Smooth muscle cell of the brain vasculature (primary cell): ENCODE data around the gene CPNE4.

Experiments used
- DNase-seq: peaks from one replicate; pipeline ENCODE4 v3.0.0-alpha.2; 2012; ENCODE audit warnings: low read depth, low spot score

The CPNE4 gene

GRCh38 chr3:131738095-131738494, 296.7 kb downstream of the CPNE4 start:
- no peak for DNase-seq

DNA sequence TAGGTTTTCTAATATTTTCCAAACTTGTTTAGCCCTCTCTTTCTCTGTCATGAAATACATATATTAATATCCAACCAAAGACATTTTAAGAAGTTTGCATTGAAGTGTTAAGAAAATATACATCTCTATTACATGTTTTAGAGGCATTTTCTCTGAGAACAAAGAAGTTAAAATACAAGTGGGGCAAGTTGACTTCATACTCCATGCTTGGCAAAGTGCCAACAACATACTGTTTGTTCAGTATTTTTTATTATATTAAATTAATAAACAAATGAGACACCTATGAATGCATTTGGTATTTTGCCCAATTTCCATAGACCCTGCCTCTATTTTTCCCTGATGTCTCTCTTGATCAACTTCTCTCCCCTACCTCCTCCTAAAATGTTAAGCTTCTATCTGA, 299.3 kb downstream of the CPNE4 start:
- no peak for DNase-seq

- no peak for DNase-seq
These were observed 299.7 kb downstream of the CPNE4 start for GRCh38 chr3:131735116-131735515.

GRCh38 chr3:131733086-131733841, 301.6 kb downstream of the CPNE4 start:
- no peak for DNase-seq

GRCh38 chr3:131731709-131732108, 303.1 kb downstream of the CPNE4 start:
- DNase-seq: no peak

- DNase-seq: no peak
These were observed 304.2 kb downstream of the CPNE4 start for GRCh38 chr3:131730581-131730980.

- DNase-seq: no peak
These were observed 305.2 kb downstream of the CPNE4 start for GRCh38 chr3:131729643-131730017.

DNA sequence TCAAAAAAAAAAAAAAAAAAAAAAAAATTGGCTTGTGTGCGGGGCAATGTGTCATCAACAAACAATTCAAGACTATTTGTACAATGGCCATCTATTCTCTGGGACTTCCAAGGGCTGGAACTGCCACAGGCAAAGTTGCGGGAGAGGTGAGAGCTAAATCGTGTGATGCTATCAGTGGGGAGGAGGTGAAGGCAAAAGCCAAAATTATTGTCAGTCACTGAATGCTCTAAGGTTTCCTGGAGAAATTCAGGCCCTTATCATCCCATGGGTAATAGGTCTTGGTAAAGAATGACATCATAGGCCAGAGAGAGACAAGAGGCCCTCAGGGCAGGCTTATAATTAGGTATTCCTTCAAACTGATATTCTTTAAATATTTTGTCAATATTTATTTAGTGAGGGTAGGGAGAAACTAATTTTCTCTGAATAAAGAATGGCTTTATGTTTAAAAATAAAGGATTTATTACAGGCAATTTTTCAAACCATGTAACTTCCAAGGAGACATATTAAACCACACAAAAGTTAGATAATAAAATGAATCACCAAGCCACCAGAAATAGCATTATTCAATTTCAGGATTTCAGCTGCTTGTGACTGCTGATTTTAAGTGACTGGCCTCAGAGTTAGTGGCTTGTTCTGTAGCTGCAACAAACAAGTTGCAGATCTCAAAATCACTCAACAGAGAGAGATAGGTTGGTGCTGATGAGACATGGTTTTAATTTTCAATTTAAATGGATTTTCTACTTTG, 305.7 kb downstream of the CPNE4 start:
- no peak for DNase-seq

DNA sequence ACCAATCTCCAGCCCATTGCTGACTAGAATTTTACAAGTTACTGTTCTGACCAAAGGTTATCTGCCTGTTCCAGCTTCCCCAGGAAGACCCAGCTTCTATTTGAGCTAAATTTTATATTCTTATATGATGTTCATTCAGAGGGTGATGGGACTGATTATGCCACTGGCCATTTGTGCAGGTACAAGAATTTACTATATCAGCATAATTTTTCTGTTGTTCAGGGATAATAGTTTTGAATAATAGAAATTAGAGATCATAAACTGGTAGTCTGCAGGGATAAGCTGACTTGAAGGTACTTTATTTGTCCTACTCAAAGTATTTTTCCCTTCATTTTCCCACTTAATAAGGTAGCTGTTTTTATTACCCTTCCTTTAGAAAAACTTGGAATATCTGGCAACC, 309.4 kb downstream of the CPNE4 start:
- no peak for DNase-seq

DNA sequence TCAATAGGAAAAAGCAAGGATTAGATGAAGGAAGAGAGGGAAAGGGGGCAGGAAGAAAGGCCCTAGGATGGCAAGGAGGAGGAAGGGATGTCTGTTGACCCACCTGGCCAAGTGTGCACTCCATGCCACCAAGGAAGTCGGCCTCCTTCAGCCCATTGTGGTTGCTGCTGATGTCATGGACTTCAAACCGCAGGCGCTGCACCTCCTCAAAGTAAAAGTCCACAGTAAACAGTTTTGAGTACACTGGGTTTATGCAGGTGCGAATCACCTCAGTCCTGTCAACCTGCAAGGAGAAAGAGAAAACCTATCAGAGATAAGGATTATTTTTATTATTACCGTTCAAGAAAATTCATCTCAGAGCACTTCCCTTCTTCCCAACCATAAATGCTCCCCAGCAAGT, 311.5 kb downstream of the CPNE4 start:
- no peak for DNase-seq

DNA sequence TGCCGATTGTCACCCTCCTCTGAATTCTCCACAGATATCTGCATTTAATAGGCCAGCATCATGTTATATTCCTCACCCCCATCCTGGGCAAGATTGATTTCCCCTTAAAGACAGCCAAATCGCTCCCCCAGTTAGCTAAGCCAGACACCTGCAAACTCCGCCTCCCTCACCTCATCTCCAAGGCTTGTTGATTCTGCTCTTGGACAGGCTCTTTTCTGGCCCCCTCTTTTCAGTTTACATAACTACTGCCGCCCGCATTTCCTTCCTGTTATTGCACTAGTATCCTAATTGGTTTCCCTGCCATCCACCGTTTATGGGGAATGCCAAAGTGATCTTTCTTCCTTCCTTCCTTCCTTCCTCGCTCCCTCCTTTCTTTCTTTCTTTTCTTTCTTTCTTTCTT, 317.3 kb downstream of the CPNE4 start:
- DNase-seq: no peak

GRCh38 chr3:131716943-131717342, 317.9 kb downstream of the CPNE4 start:
- DNase-seq: no peak

GRCh38 chr3:131716007-131716406, 318.8 kb downstream of the CPNE4 start:
- DNase-seq: no peak

DNA sequence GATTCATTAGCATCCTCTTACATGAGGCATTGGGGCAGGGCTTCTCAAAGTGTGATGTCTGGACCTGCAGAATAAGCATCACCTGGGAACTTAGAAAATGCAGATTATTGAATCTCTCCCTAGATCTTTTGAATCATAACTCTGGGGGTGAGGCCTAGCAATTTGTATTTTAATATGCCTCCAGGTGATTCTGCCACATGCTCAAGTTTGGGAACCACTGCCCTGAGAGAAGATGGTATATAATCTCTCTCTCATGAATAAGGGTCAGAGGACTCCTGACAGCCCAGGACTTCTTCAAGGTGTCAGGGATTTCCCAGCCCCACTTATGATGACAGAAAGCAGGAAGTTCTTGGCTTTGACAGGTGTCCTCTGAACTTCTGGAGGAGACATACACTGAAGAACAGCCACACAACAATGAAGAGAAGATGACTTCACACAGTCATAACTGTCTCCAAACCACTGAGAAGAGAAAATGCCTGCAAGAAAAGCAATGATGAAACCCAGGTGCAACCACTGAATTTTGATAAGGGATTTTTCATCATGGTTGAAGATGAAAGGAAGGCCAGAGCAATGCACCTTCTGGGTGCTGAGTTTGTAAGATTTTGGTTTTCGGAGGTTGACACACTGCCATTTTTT, 320.1 kb downstream of the CPNE4 start:
- no peak for DNase-seq

DNA sequence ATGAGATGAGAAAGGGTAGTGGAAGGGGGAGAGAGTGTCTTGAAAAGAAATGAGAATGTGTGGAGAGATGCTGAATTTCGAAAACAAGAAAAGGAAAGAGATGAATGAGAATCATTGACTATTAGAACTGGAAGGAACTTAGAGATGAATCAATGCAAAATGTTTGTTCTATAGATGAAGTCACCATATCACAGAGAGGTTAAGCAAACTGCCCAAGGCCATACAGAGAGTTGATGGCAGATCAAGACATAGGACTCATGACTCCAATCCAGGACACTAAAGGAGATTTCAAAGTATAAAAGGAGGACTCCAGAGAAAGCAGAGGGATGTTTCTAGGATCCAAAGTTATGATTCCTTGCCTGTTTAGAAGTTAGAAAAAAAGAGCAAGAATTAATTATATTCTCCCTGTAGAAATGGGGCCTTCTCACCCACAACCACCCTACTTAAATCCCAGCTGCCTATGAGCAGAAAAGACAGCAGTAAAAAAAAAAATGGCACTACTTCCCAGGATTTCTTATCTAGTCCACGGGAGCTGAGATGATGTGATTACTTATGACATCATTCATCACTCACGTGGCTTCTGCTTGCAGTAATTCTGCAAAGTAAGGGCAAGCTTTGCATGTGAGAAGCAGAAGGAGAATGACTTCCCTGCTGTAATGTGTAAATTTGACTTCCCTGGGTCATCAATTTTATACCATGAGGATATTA, 321.2 kb downstream of the CPNE4 start:
- DNase-seq: no peak

- DNase-seq: no peak
These were observed 322.2 kb downstream of the CPNE4 start for GRCh38 chr3:131712662-131713061.

DNA sequence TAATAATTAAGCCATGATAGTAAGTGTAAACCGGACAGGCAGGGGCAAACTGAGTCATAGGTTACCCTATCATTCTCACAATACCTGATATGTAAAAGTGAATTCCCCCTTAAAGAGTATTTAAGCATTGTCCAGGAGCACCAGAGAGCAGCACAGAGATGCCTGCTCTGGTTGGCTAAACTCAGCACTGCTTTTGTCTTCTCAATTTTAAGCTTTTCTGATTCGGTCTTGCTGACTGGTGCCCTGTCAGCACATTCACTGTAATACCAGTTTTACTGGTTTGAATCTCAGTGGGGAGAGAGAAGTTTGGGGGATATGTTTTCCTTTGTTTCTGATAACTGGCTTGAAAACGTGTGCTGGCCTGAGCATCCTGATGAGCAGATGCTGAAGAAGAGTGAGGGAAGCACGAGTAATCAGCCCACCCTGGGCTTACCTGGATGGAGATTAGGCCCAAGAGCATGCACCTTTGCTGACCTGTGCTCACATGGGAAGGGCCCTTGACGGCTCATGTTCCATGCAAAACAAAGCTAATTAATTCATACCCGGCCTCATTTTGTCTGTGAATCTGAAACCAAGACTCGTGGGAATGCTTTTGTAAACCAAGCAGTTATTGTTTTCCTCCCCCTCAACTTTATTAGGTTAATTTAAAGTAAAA, 323.6 kb downstream of the CPNE4 start:
- DNase-seq: no peak

DNA sequence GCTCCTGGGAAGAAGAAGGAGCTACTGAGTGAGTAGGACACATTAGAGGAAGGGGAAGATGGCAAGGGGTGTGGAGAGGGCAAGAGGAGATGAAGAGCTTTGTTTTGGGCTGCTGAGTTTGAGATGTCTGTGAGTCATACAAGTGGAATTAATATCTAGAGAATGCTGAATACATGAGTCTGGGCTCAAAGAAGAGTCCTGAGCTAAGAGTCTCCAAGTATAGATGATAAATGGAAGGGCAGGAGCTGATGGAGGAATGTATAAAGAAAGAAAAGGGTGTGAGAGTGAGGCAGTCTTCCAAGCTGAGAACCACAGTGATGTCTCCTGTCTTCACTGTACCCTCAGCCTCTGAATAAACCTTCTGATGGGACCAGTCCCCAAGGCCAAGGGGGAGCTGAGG, 326.6 kb downstream of the CPNE4 start:
- DNase-seq: no peak

GRCh38 chr3:131705558-131706051, 329.2 kb downstream of the CPNE4 start:
- DNase-seq: no peak

DNA sequence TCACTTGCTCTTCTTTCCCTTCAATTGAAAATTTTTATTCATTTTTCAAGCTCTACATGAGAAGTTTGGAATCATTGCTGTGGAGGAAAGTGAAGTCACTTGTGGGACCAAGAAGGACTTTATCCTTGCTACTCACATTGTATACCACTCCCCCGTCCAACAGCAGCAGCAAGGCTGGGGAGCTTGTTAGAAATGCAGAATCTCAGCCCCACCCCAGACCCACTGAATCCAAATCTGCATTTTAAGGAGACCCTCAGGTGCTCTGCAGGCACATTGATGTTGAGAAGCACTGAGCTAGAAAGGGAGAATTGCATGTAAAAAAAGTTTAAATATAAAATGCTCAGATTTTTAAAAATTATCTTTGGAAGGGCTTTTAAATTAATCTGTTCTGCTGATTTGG, 329.7 kb downstream of the CPNE4 start:
- no peak for DNase-seq

DNA sequence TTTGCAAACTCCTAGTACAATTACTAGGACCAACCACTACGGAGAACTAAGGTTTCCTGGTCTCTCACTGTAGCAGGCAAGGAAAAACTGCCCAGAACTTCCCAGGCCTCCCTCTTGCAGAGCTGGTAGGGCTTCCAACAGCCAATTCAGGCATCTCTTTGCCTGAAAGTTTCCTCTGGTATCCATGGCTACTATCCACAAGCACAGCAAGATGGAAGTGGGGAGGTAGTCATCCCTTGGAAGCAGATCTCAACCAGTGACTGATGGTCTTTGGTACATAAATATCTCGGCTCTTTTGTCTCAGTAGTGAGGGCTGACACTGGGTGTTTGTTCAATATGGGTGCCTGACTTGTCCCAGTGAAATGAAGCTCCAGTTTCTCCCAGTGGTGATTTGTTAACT, 330.7 kb downstream of the CPNE4 start:
- no peak for DNase-seq

GRCh38 chr3:131702146-131702545, 332.7 kb downstream of the CPNE4 start:
- no peak for DNase-seq
